GM21390 (cell line): ENCODE measurements around the gene CAMSAP1.

ENCODE experiments used
- ATAC-seq: cut with Tn5 transposase; IDR thresholded peaks from one replicate; pipeline ENCODE4 v1.9.1; 2021; ENCODE audit not compliant: unreplicated experiment

Gene CAMSAP1

GRCh38 chr9:135815830-135816650 is 91.3 kb downstream of the CAMSAP1 start:
- ATAC-seq = no peak

GRCh38 chr9:135815413-135815812 is 91.9 kb downstream of the CAMSAP1 start:
- no peak for ATAC-seq

GRCh38 chr9:135814421-135815095 is 92.8 kb downstream of the CAMSAP1 start:
- ATAC-seq = no peak

GRCh38 chr9:135813671-135814290 is 93.6 kb downstream of the CAMSAP1 start:
- no peak for ATAC-seq

GRCh38 chr9:135812961-135813360 is 94.4 kb downstream of the CAMSAP1 start:
- no peak for ATAC-seq

- no peak for ATAC-seq
Observed at GRCh38 chr9:135811801-135812200, 95.5 kb downstream of the CAMSAP1 start.

- ATAC-seq = no peak
Observed at GRCh38 chr9:135810806-135811575, 96.4 kb downstream of the CAMSAP1 start.

- ATAC-seq = no peak
Observed at GRCh38 chr9:135809166-135809565, 98.2 kb downstream of the CAMSAP1 start.

GRCh38 chr9:135805422-135806022 is 101.8 kb downstream of the CAMSAP1 start:
- ATAC-seq = no peak

- ATAC-seq = no peak
Observed at GRCh38 chr9:135804581-135805421, 102.5 kb downstream of the CAMSAP1 start.

- no peak for ATAC-seq
Observed at GRCh38 chr9:135803441-135803840, 103.9 kb downstream of the CAMSAP1 start.

GRCh38 chr9:135802876-135803419 is 104.4 kb downstream of the CAMSAP1 start:
- ATAC-seq = no peak

- ATAC-seq = no peak
Observed at GRCh38 chr9:135801070-135801469, 106.3 kb downstream of the CAMSAP1 start.

- no peak for ATAC-seq
Observed at GRCh38 chr9:135799261-135799660, 108.1 kb downstream of the CAMSAP1 start.

GRCh38 chr9:135798263-135798585 is 109.1 kb downstream of the CAMSAP1 start:
- ATAC-seq = no peak

GRCh38 chr9:135797507-135798262 is 109.7 kb downstream of the CAMSAP1 start:
- ATAC-seq = no peak

GRCh38 chr9:135796784-135797485 is 110.4 kb downstream of the CAMSAP1 start:
- ATAC-seq = no peak

GRCh38 chr9:135795391-135795790 is 112.0 kb downstream of the CAMSAP1 start:
- ATAC-seq = no peak
